Cardiac atrium fibroblast (primary cell): Measurements from ENCODE around the gene TNFRSF12A. TPM values are rescaled to one million over a fixed set of nuclear protein-coding genes. Genes with fewer than 3 reads are reported as not detected.

ENCODE experiments used
- total RNA-seq: library from RNA; depleted of rRNA; stranded (reverse); fragments of >200 nt; gene quantifications from 2 replicates; pipeline ENCODE4 v1.2.3, GENCODE V29; 2015

Gene TNFRSF12A, protein sequence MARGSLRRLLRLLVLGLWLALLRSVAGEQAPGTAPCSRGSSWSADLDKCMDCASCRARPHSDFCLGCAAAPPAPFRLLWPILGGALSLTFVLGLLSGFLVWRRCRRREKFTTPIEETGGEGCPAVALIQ
- total RNA-seq = 164 and 196 TPM in 2 replicates

DNA sequence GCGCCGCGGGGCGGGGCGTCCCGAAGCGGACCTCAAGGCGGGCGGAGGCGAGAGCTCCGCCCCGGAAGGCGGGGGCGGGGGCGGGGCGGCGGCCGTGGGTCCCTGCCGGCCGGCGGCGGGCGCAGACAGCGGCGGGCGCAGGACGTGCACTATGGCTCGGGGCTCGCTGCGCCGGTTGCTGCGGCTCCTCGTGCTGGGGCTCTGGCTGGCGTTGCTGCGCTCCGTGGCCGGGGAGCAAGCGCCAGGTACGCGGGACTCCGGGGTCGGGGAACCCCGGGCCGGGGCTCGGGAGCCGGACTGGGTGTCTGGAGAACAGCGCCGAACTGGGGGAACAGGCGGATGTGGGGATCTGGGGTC is at the start of gene TNFRSF12A:
TSS of gene TNFRSF12A (plus strand) at position 122 of the 357 bp plus-strand sequence. CDS start at position 152, 30 bp downstream.

DNA sequence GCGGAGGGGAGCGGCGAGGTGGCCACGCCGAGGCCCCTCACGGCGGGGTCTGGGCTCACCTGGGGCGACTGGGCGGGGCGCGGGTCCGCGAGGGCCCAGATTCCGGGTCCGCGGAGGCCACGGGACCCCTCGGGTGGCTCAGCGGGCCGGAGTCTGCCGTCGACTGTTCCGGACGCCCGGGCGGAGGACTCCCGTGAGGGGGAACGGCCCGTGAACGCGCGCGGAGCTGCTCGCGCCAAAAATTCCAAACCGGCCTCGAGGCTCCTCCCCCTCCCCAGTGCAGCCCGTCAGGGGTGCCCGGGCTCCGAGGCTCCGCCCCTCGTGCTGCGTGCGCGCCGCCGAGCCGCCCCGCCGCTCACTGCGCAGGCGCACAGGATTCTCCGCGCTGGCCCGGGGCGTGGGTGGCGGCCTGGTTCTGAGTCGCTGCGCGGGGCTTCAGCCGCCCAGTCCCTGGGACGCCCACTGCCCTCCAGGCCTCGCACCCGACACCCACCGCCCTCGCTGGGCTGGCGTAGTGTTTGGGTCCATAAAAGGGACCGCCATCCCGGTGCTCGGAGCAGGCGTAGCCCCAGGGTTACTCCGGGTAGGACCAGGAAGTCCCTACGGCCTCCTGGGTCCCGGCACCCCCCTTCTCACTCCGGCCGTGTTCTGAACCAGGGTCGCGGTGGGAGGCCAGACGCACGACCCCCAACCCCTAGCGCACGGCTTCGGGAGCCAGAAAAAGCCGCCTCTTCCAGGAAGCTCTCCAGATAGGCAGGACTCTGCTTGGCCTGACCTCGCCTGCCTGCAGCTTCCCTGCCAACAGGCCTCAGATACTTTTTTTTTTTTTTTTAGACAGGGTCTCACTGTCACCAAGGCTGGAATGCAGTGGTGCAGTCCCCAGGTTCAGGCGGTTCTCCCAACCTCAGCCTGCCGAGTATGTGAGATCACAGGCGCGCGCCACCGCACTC is 39.7 kb upstream of the TNFRSF12A start, which contains the start of gene PKMYT1:
TSS of gene PKMYT1 (minus strand) at position 220 of the 950 bp plus-strand sequence. CDS start 789 bp downstream, outside the sequence.

DNA sequence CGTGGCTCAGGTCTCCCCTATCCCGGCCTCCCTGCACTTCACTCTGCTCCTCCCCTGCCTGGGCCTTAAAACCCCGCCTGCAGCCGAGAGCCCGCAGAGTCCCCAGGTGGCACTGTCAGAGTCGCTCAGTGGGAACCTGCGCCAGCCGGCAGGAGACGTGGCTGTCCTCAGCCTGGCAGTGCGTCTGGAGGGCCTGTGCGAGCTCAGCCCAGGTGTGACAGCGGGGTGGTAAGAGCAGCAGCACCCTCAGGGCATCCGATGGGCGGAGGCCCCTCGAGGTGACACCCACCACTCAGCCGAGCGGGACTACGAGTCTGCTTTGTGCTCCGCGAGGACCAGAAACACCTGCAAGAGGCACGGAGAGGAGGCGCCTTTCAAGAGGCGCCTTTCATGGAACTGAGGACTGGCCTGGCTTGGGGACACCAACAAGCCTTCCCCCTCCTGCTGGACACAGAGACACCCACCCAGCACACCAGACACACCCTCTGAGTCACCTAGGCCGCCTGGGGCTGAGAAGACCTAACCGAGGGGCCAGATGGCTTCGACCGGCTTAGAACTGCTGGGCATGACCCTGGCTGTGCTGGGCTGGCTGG is 7.2 kb upstream of the TNFRSF12A start, which contains the start of gene CLDN9:
TSS of gene CLDN9 (plus strand) at position 96 of the 593 bp plus-strand sequence. CDS start at position 536, 440 bp downstream.

DNA sequence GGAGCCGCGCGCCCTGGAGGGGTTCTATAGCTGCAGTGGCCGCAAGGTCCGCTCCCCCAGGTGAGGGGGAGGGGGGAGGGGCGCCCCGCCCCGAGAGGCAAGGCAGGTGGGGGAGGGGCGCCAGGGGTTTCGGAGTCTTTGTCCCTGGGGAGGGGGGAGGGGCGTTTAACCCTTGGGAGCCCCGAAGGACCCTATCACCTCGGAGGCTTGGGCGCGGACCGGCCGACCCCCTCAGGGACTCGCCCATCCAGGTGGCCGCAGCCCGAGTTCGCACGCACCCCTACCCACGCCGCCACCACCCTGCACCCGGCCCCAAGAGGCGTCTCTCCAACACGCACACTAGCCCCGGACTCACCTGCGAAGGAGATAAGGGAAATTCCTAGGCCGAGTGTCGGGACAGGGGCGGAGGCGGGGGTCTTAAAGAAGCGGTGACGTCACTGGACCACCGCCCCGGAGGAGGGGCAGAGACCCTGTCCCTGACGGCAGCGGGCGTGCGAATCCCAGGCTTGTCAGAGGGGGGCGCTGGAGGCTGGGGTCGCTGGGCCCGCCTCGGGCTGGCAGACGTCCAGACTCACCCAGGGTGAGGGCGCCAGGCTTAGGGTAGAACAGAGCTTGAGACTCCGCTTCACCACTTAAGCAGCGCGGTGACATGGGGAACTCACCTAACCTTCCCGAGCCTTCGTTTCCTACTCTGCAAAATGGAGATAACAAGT is 2.2 kb upstream of the TNFRSF12A start, which contains the start of gene CLDN6:
TSS of gene CLDN6 (minus strand) at position 390 of the 713 bp plus-strand sequence. CDS start 2,162 bp downstream, outside the sequence.

DNA sequence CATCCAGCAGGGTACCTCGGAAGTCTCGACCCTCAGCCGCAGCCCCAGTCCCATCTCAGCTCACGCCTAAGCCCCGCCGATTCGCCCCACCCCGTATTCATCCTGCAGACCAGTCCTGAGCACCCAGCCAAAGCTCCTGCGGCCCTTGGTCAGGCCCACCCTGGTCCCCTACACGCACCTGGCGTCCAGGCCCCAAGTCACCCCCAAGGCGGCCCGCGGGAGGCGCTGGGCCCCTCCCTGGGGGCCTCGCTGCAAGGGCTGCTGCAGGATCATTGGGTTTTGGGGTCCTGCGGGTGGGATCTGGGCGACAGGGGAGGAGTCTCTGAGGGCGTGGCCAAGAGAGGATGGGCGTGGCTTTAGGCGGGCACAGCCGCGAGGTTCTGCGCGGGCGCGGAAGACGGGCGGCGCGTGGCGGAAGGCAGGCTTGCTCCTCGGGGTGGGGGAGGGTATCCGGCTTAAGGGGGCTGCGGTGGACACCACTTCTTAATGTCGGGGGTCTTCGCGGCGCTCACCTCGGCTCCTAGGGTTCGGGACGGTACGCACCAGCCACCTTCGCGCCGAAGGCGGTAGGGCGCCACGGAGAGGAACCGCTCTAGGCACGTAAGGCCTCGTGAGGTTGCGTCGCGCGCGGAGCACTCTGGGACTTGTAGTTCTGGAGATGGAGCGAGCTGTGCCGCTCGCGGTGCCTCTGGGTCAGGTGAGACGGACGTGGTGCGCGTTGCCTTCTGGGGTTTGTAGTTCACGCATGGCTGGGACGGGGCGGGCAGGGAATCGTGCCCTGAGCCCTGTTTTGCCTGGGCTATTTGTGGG is 3.7 kb downstream of the TNFRSF12A start, which contains the start of the genes HCFC1R1 and THOC6:
TSS of gene HCFC1R1 (minus strand) at position 274 of the 810 bp plus-strand sequence. CDS start at position 273, 1 bp downstream.
TSS of gene THOC6 (plus strand) at position 367 of the 810 bp plus-strand sequence. CDS start at position 659, 292 bp downstream.

DNA sequence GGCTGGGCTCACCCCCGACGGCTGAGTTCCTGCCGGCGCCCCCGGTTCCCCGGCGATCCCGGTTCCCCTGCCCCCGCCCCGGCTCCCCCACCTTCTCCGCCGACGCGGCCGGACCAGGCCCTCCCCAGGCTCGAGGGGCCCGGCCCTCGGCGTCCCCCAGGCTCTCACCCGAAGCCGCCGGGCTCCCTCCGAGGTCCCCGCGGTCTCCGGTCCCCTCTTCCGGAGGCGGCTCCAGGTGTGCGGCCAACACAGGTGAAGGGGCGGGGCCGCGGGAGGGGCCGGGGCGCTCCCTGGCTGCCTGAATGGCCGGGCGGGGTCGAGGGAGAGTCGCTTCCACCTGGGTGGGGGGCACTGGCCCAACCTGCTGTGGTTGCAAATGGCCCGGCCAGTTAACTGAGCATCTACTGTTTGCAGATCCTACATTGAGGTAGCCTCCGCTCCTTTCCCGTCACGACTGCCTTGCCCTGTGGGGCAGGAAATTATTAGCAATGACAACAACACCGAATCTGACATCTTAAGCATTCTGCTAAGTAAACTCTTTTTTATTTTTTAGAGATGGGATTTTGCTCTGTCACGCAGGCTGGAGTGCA is 16.7 kb downstream of the TNFRSF12A start, which contains the start of gene BICDL2:
TSS of gene BICDL2 (minus strand) at position 219 of the 590 bp plus-strand sequence. CDS start 1,448 bp downstream, outside the sequence.

DNA sequence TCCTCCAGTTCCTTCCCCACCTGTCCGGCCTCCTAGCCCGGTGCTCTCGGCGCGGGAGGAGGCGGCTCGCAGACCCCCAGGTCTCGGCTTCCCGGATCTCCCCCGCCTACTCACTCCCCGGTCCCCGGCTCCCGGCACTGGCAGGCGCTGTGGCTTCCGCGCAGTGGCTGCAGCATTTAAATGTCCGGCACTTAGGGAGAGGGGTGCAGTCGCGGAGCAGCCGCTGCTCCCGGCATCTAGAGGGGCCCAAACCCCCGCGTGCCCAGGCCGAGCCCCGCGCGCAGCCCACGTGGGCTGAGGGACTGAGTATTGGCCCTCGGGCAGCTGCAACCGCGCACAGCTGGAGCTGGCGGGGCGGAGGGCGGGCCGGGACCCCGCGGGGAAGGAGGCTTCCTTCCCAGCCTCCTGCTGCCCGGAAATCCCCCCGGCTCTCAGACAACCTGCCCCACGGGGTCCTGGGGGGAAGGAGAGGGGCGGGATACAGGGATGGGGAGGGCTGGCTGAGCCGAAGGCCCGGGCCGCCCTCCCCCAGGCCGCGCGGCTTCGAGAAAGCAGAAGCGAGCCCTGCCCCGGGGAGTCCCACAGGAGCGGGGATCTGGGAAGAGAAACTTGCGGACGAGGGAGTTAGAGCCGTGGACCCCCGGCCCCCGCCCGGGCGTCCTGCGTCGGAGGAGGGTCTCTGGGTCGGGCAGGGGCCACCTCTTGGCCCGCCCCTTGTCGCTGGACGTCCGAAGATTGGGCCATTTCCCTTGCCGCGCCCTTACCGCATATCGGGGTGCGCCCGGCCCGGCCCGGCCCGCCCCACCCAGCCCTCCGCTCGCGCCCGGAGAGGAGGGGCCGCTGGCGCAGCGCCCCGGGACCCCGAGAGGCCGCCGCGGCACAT is 25.8 kb downstream of the TNFRSF12A start, which contains the start of gene MMP25:
TSS of gene MMP25 (plus strand) at position 804 of the 883 bp plus-strand sequence. CDS start 357 bp downstream, outside the sequence.

DNA sequence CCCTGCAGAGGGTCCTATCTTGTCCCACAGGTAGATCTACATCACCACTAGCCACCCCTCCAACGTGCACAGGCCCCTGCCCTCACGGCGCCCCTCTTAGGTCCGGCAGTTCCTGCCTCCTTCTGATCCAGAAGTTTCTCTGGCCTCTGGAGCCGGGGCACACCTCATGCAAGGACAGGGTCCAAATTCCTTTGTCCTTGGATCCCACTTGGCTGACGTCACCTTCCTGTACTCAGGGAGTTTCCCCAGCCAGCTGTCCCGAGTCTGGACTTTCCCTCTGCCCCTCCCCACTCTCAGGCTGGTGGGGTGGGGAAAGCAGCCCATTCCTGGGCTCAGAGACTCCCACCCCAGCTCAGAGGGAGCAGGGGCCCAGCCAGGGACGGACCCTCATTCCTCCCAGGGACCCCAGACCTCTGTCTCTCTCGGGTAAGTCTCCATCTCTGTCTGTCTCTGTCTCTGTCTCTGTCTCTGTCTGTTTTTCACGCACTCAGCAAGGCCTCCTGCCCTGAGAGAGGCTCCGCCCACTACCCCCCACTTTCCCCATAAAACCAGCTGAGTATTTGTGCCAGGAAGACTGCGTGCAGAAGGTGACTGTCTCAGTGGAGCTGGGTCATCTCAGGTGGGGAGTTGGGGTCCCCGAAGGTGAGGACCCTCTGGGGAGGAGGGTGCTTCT is 45.0 kb downstream of the TNFRSF12A start, which contains the start of gene IL32:
TSS of gene IL32 (plus strand) at position 572 of the 673 bp plus-strand sequence. CDS start 172 bp downstream, outside the sequence.

Other genes with a start within 250 kb of the TNFRSF12A start
- gene ELOB, start 243.1 kb upstream of the TNFRSF12A start, total RNA-seq = 262 and 317 TPM in 2 replicates
- gene PRSS33, start 232.8 kb upstream of the TNFRSF12A start, total RNA-seq = not detected in 2 replicates
- not detected in 2 replicates for gene PRSS41, start 221.9 kb upstream of the TNFRSF12A start, total RNA-seq
- not detected in 2 replicates for gene PRSS21, start 203.1 kb upstream of the TNFRSF12A start, total RNA-seq
- 1.8 TPM in 1 of 2 replicates, not detected in the other for gene ZG16B, start 190.1 kb upstream of the TNFRSF12A start, total RNA-seq
- not detected in 2 replicates for gene PRSS22, start 162.2 kb upstream of the TNFRSF12A start, total RNA-seq
- 75.6 and 81.2 TPM in 2 replicates for gene FLYWCH2, start 137.2 kb upstream of the TNFRSF12A start, total RNA-seq
- 22.6 and 28.2 TPM in 2 replicates for gene FLYWCH1, start 108.4 kb upstream of the TNFRSF12A start, total RNA-seq
- gene KREMEN2, start 56.1 kb upstream of the TNFRSF12A start, total RNA-seq = not detected in 2 replicates
- 10.0 and 10.5 TPM in 2 replicates for gene PAQR4, start 51.0 kb upstream of the TNFRSF12A start, total RNA-seq
- gene PKMYT1, start 39.9 kb upstream of the TNFRSF12A start, total RNA-seq = 5.8 and 14.6 TPM in 2 replicates
- not detected in 2 replicates for gene CLDN9, start 7.4 kb upstream of the TNFRSF12A start, total RNA-seq
- 0.16 TPM in 1 of 2 replicates, not detected in the other for gene CLDN6, start 2.2 kb upstream of the TNFRSF12A start, total RNA-seq
- 6.5 and 12.0 TPM in 2 replicates for gene HCFC1R1, start 3.6 kb downstream of the TNFRSF12A start, total RNA-seq
- gene THOC6, start 3.7 kb downstream of the TNFRSF12A start, total RNA-seq = 18.5 and 19.9 TPM in 2 replicates
- gene BICDL2, start 16.6 kb downstream of the TNFRSF12A start, total RNA-seq = 0.16 TPM in 1 of 2 replicates, not detected in the other
- not detected in 2 replicates for gene MMP25, start 26.2 kb downstream of the TNFRSF12A start, total RNA-seq
- gene IL32, start 45.3 kb downstream of the TNFRSF12A start, total RNA-seq = 9.7 and 131 TPM in 2 replicates
- gene ZSCAN10, start 78.9 kb downstream of the TNFRSF12A start, total RNA-seq = not detected in 2 replicates
- 10.7 and 13.8 TPM in 2 replicates for gene ZNF205, start 92.2 kb downstream of the TNFRSF12A start, total RNA-seq
- gene ZNF213, start 114.7 kb downstream of the TNFRSF12A start, total RNA-seq = 3.9 and 5.2 TPM in 2 replicates
- not detected in 2 replicates for gene OR1F1, start 167.8 kb downstream of the TNFRSF12A start, total RNA-seq
- 8.1 and 9.4 TPM in 2 replicates for gene ZNF200, start 214.8 kb downstream of the TNFRSF12A start, total RNA-seq
- gene MEFV, start 236.3 kb downstream of the TNFRSF12A start, total RNA-seq = not detected in 2 replicates